Adrenal gland (tissue), 12 donors: ENCODE measurements around the gene TAGLN. TPM values are rescaled to one million over a fixed set of nuclear protein-coding genes. Genes with fewer than 3 reads are reported as not detected.

ENCODE experiments used
- DNase-seq, 7 donors: peaks; one replicate each; pipeline ENCODE4 v3.0.0-alpha.2; 2019 to 2020
- H3K27ac ChIP-seq, 5 donors: fragments of 200-600 bp; sonication (generic) in 4 of 5; 1 replicate in 3 of 5; 2 replicates in 2 of 5; pipeline versions ENCODE4 v1.5.1 to v1.8.0; 2016 to 2020; ENCODE audit warnings: mild to moderate bottlenecking in 1 of 5
- H3K27me3 ChIP-seq: fragments of 200-600 bp; 2 replicates; pipeline ENCODE4 v1.8.0; 2021
- H3K36me3 ChIP-seq, 2 donors: fragments of 200-600 bp; replicated peaks in 1 of 2; 1 replicate in 1 of 2; 2 replicates in 1 of 2; pipeline versions ENCODE4 v1.5.1 to v1.8.0; 2018 to 2022
- H3K4me1 ChIP-seq, 2 donors: fragments of 200-600 bp; replicated peaks in 1 of 2; 1 replicate in 1 of 2; 2 replicates in 1 of 2; pipeline versions ENCODE4 v1.5.1 to v1.8.0; 2018 to 2021
- H3K4me3 ChIP-seq, 4 donors: fragments of 200-600 bp; sonication (generic) in 3 of 4; one replicate each; pipeline ENCODE4 v1.5.1; 2016 to 2018
- H3K9me3 ChIP-seq, 3 donors: fragments of 200-600 bp; sonication (generic) in 1 of 3; replicated peaks in 1 of 3; 1 replicate in 2 of 3; 2 replicates in 1 of 3; pipeline versions ENCODE4 v1.5.1 to v1.8.0; 2016 to 2021
- CTCF ChIP-seq, 6 experiments: fragments of 450-650 bp in 4 of 6; fragments of 200-600 bp in 2 of 6; sonication (generic) in 1 of 6; IDR thresholded peaks; 1 replicate in 5 of 6; 2 replicates in 1 of 6; pipeline versions ENCODE4 v1.5.1 to v1.8.0; 2016 to 2021; ENCODE audit warnings: antibody characterized with exemption in 6 of 6, mild to moderate bottlenecking in 2 of 6, moderate library complexity in 1 of 6
- POLR2A ChIP-seq, 2 donors: fragments of 450-650 bp; IDR thresholded peaks; one replicate each; pipeline ENCODE4 v1.6.1; 2017; ENCODE audit warnings: antibody characterized with exemption in 2 of 2, mild to moderate bottlenecking in 2 of 2, moderate library complexity in 1 of 2
- WGBS, 4 donors: extraction: QIAGEN DNeasy Blood & Tissue Kit in 2 of 4; methylation state at CpG; one replicate each; pipeline versions ENCODE4 v1.1.5 to v1.1.7; 2013 to 2017; 5-methylcytosine and 5-hydroxymethylcytosine counted together
- intact Hi-C, 2 donors: fragments of 100-400 bp; cut with DNase I; formaldehyde crosslinking; loops; one replicate each; pipeline versions ENCODE4 v1.14.1 to v1.15.0; 2022 to 2023
- polyA plus RNA-seq, 3 donors: library from polyadenylated mRNA; stranded (reverse); fragments of 200-250 nt in 2 of 3; fragments of 350-450 nt in 1 of 3; fragmentation: Illumina TruSeq in 1 of 3; extraction: RNeasy Lipid Tissue Mini Kit (QIAGEN cat#74804) in 1 of 3; gene quantifications; one replicate each; pipeline ENCODE4 v1.2.3, GENCODE V29; 2013 to 2014
- total RNA-seq, 9 donors: library from RNA; depleted of rRNA in 4 of 9; stranded (reverse); fragments of >200 nt in 4 of 9; fragments of 120-200 nt in 1 of 9; fragmentation: NEBNext Ultra II Directional in 1 of 9; extraction: Animal tissue kit (Norgen Biotek cat#: 25700) in 1 of 9; gene quantifications; one replicate each; pipeline versions ENCODE4 v1.1.0 to v1.2.4, GENCODE V29; 2013 to 2023
- donor health status: healthy with polysubstance abuse.
- donor health status: Bipolar disorder and iron deficiency.
- donor health status: DM: yes; HTN: yes; CAD: no.
- donor health status: DM: no; HTN: no; CAD: no.
- donor health status: DM: no; HTN: no; CAD: no.
- donor health status: DM: yes; HTN: yes; CAD: no.

Gene TAGLN
- total and polyA plus RNA-seq, 12 donors, result 37.1 to 1,290 (median 739) TPM

- intact Hi-C loops, result no loop called here
- Histone ChIP-seq H3K27ac (peak overlapping the region in 1 of 5 donors; percentile 25), H3K27me3 (no peaks in the 10 kb centered on the region), H3K4me3 (no peak overlapping the region), H3K36me3 (peaks cover 0 to 70% of the 10 kb centered on the region in 2 donors), H3K9me3 (no peaks in the 10 kb centered on the region), H3K4me1 (no peaks in the 10 kb centered on the region)
- TF ChIP-seq CTCF (IDR thresholded peaks at IDR 0.05) (no peak), POLR2A (IDR thresholded peaks at IDR 0.05) (no peak)
- DNase-seq, result peak in 2 of 7 donors; percentile 7 to 18
- 78 to 85% (median 82%) methylated on average over 2 to 8 of the region's 8 CpGs for WGBS, 4 donors
Observed at GRCh38 chr11:117189941-117190544, 9.1 kb upstream of the TAGLN start.

- Histone ChIP-seq H3K36me3 (peaks cover 0 to 77% of the 10 kb centered on the region in 2 donors), H3K27me3 (no peaks in the 10 kb centered on the region), H3K4me1 (no peaks in the 10 kb centered on the region), H3K9me3 (no peaks in the 10 kb centered on the region), H3K4me3 (no peak overlapping the region), H3K27ac (no peak overlapping the region)
- WGBS, 4 donors, result 91 to 94% (median 91%) methylated on average over 22 to 26 of the region's 26 CpGs
- TF ChIP-seq POLR2A (IDR thresholded peaks at IDR 0.05) (no peak), CTCF (IDR thresholded peaks at IDR 0.05) (no peak)
- peak in 2 of 7 donors; percentile 9 to 12 for DNase-seq
- intact Hi-C loops, result no loop called here
Observed at GRCh38 chr11:117191680-117192400, 7.3 kb upstream of the TAGLN start.

- Histone ChIP-seq H3K27me3 (no peaks in the 10 kb centered on the region), H3K4me1 (no peaks in the 10 kb centered on the region), H3K9me3 (no peaks in the 10 kb centered on the region), H3K27ac (no peak overlapping the region), H3K4me3 (no peak overlapping the region), H3K36me3 (peaks cover 0 to 75% of the 10 kb centered on the region in 2 donors)
- no peak for TF ChIP-seq CTCF (IDR thresholded peaks at IDR 0.05)
- no peak for TF ChIP-seq POLR2A (IDR thresholded peaks at IDR 0.05)
- 91 to 96% (median 94%) methylated on average over 16 to 17 of the region's 17 CpGs for WGBS, 4 donors
- peak in 1 of 7 donors; percentile 9 for DNase-seq
- intact Hi-C loops, result no loop called here
Observed at GRCh38 chr11:117192401-117192875, 6.7 kb upstream of the TAGLN start.

- intact Hi-C loops, result no loop called here
- no peaks in the 10 kb centered on the region for H3K4me1 ChIP-seq
- 96% methylated on average over 15 of the region's 15 CpGs for WGBS, 4 donors
- H3K4me3 ChIP-seq, result no peak overlapping the region
- no peak overlapping the region for H3K27ac ChIP-seq
- no peaks in the 10 kb centered on the region for H3K27me3 ChIP-seq
- no peaks in the 10 kb centered on the region for H3K9me3 ChIP-seq
- H3K36me3 ChIP-seq, result peaks cover 0 to 66% of the 10 kb centered on the region in 2 donors
- no peak for TF ChIP-seq POLR2A (IDR thresholded peaks at IDR 0.05)
- DNase-seq, result peak in 1 of 7 donors; percentile 8
Observed at GRCh38 chr11:117193130-117194020, 5.8 kb upstream of the TAGLN start.
